GM12801 (cell line): ENCODE measurements around the gene RMDN3.

Source experiments
- TF ChIP-seq, protein P1 (sequence below): IDR thresholded peaks from one replicate; pipeline ENCODE4 v1.5.1; 2011; ENCODE audit warnings: control low read depth; ENCODE audit not compliant: insufficient read length; ENCODE audit errors: extremely low read depth

RMDN3 gene

DNA sequence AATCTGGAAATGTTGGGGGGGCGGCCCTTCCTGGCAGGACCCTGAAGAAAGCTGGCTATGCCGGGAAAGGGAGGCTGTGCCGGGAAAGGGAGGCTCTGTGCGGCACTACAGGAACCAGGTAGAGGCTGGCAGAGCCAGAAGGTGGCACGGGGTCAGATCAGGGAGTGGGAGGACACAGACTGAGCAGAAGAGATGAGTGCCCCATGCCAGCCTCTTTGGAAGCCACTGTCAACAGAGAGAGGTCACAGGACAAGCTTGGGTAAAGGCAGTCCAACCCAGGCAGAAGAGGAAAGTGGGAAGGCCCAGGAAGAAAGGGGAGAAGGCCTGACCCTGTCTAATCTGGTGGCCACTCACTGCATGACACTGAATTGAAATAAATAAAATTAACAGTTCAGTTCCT lies 16.2 kb upstream of the RMDN3 start:
- TF ChIP-seq, protein P1, sequence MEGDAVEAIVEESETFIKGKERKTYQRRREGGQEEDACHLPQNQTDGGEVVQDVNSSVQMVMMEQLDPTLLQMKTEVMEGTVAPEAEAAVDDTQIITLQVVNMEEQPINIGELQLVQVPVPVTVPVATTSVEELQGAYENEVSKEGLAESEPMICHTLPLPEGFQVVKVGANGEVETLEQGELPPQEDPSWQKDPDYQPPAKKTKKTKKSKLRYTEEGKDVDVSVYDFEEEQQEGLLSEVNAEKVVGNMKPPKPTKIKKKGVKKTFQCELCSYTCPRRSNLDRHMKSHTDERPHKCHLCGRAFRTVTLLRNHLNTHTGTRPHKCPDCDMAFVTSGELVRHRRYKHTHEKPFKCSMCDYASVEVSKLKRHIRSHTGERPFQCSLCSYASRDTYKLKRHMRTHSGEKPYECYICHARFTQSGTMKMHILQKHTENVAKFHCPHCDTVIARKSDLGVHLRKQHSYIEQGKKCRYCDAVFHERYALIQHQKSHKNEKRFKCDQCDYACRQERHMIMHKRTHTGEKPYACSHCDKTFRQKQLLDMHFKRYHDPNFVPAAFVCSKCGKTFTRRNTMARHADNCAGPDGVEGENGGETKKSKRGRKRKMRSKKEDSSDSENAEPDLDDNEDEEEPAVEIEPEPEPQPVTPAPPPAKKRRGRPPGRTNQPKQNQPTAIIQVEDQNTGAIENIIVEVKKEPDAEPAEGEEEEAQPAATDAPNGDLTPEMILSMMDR: no peak

DNA sequence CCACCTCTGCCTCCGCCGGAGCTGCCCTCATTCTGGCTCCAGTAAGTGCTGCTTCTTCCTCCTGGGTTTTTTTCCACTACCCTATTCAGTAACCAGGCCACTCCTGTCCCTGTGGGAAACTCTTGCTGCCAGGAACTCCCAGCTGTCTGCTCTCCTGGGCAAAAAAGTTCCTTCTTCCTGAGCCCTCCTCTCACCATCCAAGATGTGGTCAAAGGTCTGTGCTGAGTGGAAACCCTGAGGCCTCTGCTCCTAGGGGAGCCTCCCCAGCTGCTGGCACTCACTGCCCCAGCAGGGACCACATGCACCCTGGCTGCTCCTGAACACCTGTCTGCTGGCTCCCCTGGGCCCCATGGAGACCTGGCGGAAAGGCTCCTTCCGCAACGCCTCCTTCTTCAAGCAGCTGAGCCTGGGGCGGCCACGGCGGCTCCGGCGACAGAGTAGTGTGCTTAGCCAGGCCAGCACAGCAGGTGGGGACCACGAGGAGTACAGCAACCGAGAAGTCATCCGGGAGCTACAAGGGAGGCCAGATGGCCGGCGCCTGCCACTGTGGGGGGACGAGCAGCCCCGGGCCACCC lies 15.2 kb upstream of the RMDN3 start:
- TF ChIP-seq, protein P1: no peak

DNA sequence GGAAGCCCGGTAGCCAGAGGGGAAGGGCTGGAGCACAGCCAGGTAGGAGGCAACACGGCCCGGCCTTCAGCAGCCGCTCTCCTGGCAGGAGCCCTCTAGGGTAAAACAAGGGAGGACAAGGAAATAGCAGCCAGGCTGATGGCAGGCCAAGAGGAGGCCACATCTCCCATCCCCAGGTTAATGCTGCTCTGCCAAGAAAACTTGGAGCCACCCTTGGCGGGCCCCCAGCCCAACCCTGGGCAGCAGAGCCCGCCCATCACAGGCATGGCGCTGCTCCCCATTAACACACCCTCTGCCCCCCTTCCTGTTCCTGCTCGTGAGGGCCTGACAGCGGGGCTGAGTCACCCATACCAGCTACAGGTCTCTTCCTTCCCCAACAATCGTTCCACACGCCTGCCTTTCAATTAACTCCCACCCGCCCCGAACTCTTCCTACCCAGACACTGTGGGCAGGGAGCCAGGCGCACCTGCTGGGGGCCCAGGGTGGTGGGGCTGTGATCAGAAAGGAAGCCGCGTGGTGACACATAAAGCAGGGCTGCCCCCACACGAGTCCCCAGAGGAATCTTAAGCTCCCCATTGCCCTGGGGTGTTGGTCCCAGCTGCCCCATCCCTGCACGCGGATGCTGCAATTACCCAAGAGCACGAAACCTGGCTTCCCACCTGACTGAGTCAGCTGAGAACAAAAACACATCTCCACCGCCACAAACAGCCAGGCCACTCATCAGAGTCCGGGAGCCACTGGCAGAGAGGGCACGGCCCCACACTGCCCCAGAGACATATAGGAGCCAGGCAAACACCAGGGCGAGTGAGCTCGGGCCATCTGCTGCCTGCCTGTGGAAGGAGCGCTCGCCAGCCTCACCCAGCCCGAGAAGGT lies 14.5 kb upstream of the RMDN3 start, which contains the start of gene C15orf62:
Gene C15orf62 (plus strand): TSS at position 707 of the 873 bp plus-strand sequence. CDS start 516 bp downstream, outside the sequence.
- TF ChIP-seq, protein P1: no peak

DNA sequence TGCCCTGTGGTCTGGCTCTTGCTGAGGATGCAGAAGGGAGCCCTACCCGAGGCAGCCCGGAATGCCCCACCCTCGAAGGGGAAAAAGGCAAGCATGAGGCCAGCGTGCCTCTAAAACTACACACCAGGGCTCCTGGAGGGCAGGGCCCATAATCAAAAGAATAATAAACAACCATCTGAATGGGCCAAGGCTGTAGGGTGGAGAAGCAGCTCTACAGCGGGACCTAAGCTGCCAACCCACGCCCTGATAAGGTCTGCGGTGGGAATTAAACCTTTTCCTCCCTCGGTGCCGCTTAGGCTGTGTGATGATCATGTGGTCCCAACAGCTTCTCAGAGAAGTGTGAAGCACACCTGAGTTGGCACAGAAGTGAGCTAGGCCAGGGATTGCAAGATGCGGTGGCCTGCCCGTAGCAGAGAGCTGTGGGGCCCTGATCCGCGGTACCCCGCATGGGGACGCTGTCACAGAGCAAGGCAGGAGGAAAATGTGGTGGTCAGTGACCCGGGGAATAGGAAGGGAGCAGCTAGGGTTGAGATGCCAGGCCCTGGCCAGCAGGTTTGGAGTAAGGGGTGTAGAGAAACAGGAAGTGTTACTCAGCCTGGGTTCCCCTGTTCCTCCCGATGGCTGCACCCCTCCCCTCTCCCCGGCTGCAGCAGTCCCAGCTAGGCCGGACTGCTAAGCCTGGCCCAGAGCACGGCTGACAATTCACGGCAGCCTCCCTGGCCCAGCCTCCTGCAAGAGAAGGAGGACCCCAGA lies 13.6 kb upstream of the RMDN3 start:
- TF ChIP-seq, protein P1: no peak

DNA sequence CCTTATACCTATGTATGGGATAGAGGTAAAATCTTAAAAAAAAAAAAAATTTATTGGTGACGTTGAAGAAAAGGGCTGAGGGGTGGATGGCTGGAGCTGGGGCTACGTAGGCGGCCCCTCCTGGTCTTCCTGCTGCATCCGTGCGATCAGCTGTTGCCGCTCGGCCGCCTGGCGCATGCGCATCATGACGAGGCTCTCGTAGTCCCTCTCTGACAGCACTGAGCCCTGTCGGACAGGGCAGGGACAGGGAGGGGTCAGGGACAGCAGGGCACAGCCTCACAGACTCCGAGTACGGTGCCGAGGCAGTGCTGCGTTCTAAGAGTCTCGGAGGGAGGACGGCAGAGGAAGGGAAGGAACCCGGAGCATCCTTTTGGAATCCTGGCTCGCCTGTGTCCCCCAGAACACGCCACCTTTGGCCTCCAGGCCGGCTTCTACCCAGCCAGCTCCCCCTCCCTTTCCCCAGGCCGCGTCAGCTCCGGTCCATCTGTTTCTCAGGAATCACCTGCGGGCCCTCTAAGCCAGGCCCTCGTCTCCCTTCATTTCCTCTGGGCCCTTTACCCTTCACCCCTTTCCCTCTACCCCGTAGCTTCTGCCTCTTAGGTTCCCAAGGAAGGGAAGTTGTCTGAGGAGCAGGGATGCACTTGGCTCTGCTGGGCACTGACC lies 12.9 kb upstream of the RMDN3 start:
- TF ChIP-seq, protein P1: no peak

DNA sequence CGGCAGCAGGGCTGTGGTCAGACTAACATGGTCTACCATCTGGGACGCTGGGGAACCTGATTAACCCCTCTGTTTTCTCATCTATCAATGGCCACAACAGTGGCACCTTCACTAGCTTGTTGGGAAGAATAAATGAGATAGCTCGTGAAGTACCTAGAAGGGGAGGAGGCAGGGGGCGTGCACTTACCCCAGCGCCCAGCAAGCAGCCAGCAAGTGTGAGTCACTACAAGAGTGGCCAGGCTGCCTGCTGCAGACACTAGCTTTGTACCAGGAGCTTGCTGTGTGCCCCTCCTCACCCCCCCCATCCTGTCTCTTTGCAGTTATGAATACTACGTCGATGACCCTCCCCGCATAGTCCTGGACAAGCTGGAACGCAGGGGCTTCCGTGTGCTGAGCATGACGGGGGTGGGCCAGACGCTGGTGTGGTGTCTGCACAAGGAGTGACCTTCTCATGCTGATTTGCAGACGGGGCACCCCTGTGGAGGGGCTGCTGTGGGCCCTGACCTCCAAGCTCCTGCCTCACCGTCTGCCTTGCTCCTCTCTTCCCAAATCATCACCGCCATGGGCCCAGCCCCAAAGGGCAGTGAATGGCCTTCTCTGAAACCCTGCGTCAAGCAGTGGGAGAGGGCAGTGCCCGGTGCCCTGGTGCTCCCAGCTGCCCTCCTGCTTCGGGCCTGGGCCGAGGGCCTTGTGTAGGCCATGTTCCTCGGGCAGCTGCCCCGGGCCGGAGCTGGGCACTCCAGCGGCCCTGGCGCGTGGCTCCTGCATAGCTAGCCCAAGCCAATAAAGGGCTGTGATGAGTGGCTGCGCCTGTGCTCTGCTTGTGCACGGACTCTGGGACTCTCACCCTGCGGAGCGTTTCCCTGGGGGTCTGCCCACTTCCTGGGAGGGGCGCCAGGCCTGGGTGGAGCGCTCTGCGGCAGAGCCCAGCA lies 12.1 kb upstream of the RMDN3 start:
- TF ChIP-seq, protein P1: no peak
